ENCODE results near the gene CELA2A. TPM values are rescaled to one million over a fixed set of nuclear protein-coding genes. Genes with fewer than 3 reads are reported as not detected.
"Not testable (repeated sequence)": the region's sequence is repeated elsewhere in the genome, so short reads cannot be mapped to it uniquely, and the experiment has no call there.

CELA2A gene
- total RNA-seq, 1 donor from 2014 or later: not detected

- intact Hi-C loops (cut with micrococcal nuclease): no loop called here
- Mint-ChIP-seq H3K27me3 (no peaks in the 10 kb centered on the region), H3K36me3 (ENCODE audit: low read depth) (peaks cover 33% of the 10 kb centered on the region), H3K4me3 (no peak overlapping the region), H3K27ac (no peak overlapping the region), H3K4me1 (no peaks in the 10 kb centered on the region), H3K9me3 (no peaks in the 10 kb centered on the region)
- DNase-seq (no peak), ATAC-seq (ENCODE audit: low read depth) (no peak)
- no peak for TF ChIP-seq CTCF (IDR thresholded peaks at IDR 0.05)
- POLR2A ChIA-PET: no interaction called here
- CTCF ChIA-PET: no interaction called here
Observed at GRCh38 chr1:15485636-15486035, 29.1 kb downstream of the CELA2A start.

- DNase-seq, POLR2A ChIA-PET: not testable (repeated sequence)
- H3K36me3 Mint-ChIP-seq (ENCODE audit: low read depth): peaks cover 40% of the 10 kb centered on the region
Observed at GRCh38 chr1:15486844-15487610, 30.5 kb downstream of the CELA2A start.

GRCh38 chr1:15488371-15488770 is 31.8 kb downstream of the CELA2A start:
- H3K9me3 Mint-ChIP-seq: no peaks in the 10 kb centered on the region
- intact Hi-C loops (cut with micrococcal nuclease): no loop called here
- ChIA-PET CTCF (no interaction called here), POLR2A (no interaction called here)
- no peaks in the 10 kb centered on the region for H3K4me1 Mint-ChIP-seq
- no peak for TF ChIP-seq CTCF (IDR thresholded peaks at IDR 0.05)
- H3K27me3 Mint-ChIP-seq: no peaks in the 10 kb centered on the region
- no peak for DNase-seq
- ATAC-seq (ENCODE audit: low read depth): no peak
- no peak overlapping the region for H3K27ac Mint-ChIP-seq
- H3K36me3 Mint-ChIP-seq (ENCODE audit: low read depth): peaks cover 52% of the 10 kb centered on the region
- H3K4me3 Mint-ChIP-seq: no peak overlapping the region

More at GRCh38 chr1:15486844-15487610, 30.5 kb downstream of the CELA2A start:
- H3K4me1 Mint-ChIP-seq; CTCF ChIA-PET; H3K27me3 Mint-ChIP-seq; intact Hi-C loops (cut with micrococcal nuclease); H3K4me3 Mint-ChIP-seq; H3K27ac Mint-ChIP-seq; H3K9me3 Mint-ChIP-seq; ATAC-seq (ENCODE audit: low read depth): not testable (repeated sequence)

GRCh38 chr1:15489052-15489736 is 32.7 kb downstream of the CELA2A start:
- intact Hi-C loops (cut with micrococcal nuclease): no loop called here
- ChIA-PET CTCF (no interaction called here), POLR2A (no interaction called here)
- no peaks in the 10 kb centered on the region for H3K4me1 Mint-ChIP-seq
- H3K27ac Mint-ChIP-seq: no peak overlapping the region
- no peak for ATAC-seq (ENCODE audit: low read depth)
- DNase-seq: no peak
- no peak for TF ChIP-seq CTCF (IDR thresholded peaks at IDR 0.05)
- H3K36me3 Mint-ChIP-seq (ENCODE audit: low read depth): peaks cover 59% of the 10 kb centered on the region
- H3K9me3 Mint-ChIP-seq: no peaks in the 10 kb centered on the region
- no peak overlapping the region for H3K4me3 Mint-ChIP-seq
- no peaks in the 10 kb centered on the region for H3K27me3 Mint-ChIP-seq

GRCh38 chr1:15491010-15491409 is 34.5 kb downstream of the CELA2A start:
- H3K4me1 Mint-ChIP-seq; H3K4me3 Mint-ChIP-seq; ATAC-seq (ENCODE audit: low read depth); H3K27ac Mint-ChIP-seq; H3K27me3 Mint-ChIP-seq; H3K9me3 Mint-ChIP-seq; DNase-seq; POLR2A ChIA-PET; intact Hi-C loops (cut with micrococcal nuclease); CTCF ChIA-PET: not testable (repeated sequence)
- H3K36me3 Mint-ChIP-seq (ENCODE audit: low read depth): peaks cover 66% of the 10 kb centered on the region

GRCh38 chr1:15492596-15492995 is 36.1 kb downstream of the CELA2A start:
- ChIA-PET CTCF (interaction anchor here (0.7 kb wide), 1 partner anchor 587 kb away, joined by 3 read pairs; no protein-coding TSS in a partner anchor), POLR2A (no interaction called here)
- Mint-ChIP-seq H3K27me3 (no peaks in the 10 kb centered on the region), H3K4me1 (no peaks in the 10 kb centered on the region), H3K9me3 (no peaks in the 10 kb centered on the region), H3K27ac (no peak overlapping the region), H3K36me3 (ENCODE audit: low read depth) (peaks cover 60% of the 10 kb centered on the region), H3K4me3 (no peak overlapping the region)
- intact Hi-C loops (cut with micrococcal nuclease): no loop called here
- ATAC-seq (ENCODE audit: low read depth) (no peak), DNase-seq (no peak)
- TF ChIP-seq CTCF (IDR thresholded peaks at IDR 0.05): no peak
